NCI-H1694 (cell line): Measurements from ENCODE around the gene SORCS2.

Experiments
- DNase-seq: peaks from one replicate; lab custom pipeline; 2025; lab: John Stamatoyannopoulos, UW

Gene SORCS2

GRCh38 chr4:7415927-7416686 lies 223.8 kb downstream of the SORCS2 start:
- no peak for DNase-seq

DNA sequence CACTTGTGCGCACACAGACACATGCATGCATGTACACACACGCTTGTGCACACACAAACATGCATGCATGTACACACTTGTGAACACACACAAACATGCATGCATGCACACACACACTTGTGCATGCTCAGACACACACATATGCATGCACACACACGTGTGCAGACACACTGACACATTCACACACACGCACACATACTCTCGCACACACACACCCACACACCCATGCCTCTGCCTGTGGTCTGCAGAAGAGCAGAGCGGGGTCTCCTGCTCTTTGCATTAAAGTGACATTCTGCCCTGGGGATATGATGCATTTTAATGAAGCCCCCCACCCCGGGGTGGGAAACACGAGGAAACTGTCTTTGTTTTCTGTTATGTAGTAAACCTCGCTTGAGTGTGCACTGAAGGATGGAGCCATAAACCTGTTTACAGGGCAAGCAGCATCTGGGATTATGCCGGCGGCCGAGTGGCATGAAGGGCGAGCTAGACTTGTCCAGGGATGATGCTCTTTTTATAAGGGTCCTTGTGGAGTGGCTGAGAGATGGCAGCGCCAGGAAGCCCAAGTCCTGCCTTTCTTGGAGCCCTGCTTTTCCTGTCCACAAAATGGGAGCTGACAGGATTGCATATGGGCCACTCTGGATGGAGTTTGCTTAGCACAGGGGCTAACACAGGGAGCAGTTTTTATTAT lies 224.6 kb downstream of the SORCS2 start:
- no peak for DNase-seq

DNA sequence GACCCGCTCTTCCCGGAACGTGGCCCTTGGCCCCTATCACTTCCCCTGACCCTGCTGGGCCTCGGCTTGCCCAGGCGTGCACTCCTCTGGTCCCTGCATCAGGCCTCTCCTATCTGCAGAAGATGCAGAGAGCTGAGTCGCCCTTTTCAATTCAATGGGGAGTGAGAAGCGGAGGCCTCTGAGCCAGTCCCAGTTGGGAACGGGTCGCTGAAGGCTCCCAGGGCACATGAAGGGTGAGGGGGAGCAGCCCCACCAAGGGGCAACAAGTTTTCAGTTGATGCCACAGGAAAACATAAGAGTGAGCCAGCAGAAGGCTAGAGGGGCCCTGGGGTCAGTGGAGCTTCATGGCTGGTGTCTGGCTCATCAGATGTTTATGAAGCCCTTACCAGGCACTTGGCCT lies 225.3 kb downstream of the SORCS2 start:
- no peak for DNase-seq

GRCh38 chr4:7418131-7418943 lies 226.0 kb downstream of the SORCS2 start:
- DNase-seq: no peak

GRCh38 chr4:7419961-7420660 lies 227.8 kb downstream of the SORCS2 start:
- no peak for DNase-seq

GRCh38 chr4:7420661-7421040 lies 228.3 kb downstream of the SORCS2 start:
- no peak for DNase-seq

- no peak for DNase-seq
These were observed 229.2 kb downstream of the SORCS2 start for GRCh38 chr4:7421356-7422150.

- no peak for DNase-seq
These were observed 230.0 kb downstream of the SORCS2 start for GRCh38 chr4:7422151-7422897.

GRCh38 chr4:7422898-7423180 lies 230.5 kb downstream of the SORCS2 start:
- no peak for DNase-seq

- DNase-seq: no peak
These were observed 231.1 kb downstream of the SORCS2 start for GRCh38 chr4:7423391-7423790.

GRCh38 chr4:7423801-7424552 lies 231.6 kb downstream of the SORCS2 start:
- DNase-seq: no peak

- DNase-seq: no peak
These were observed 232.3 kb downstream of the SORCS2 start for GRCh38 chr4:7424553-7425111.

DNA sequence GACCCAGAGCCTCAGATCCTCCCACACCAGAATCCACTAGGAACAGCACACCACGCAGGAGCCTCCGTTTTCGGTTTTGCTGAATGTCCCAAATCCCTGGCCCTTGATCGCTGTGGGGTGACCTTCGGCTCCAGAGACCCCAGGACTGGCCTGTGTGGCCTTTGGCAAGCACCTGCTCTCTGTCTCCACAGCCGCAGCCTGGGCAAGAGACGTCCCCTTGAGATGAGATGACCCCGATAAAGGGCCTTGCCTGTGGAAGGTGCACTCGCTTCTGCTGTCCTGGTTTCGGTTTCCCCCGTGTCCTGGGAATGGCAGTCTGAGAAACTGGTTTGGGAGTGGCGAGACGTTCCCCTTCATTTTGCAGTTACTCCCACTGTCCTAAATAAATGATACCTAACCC lies 232.8 kb downstream of the SORCS2 start:
- DNase-seq: no peak

DNA sequence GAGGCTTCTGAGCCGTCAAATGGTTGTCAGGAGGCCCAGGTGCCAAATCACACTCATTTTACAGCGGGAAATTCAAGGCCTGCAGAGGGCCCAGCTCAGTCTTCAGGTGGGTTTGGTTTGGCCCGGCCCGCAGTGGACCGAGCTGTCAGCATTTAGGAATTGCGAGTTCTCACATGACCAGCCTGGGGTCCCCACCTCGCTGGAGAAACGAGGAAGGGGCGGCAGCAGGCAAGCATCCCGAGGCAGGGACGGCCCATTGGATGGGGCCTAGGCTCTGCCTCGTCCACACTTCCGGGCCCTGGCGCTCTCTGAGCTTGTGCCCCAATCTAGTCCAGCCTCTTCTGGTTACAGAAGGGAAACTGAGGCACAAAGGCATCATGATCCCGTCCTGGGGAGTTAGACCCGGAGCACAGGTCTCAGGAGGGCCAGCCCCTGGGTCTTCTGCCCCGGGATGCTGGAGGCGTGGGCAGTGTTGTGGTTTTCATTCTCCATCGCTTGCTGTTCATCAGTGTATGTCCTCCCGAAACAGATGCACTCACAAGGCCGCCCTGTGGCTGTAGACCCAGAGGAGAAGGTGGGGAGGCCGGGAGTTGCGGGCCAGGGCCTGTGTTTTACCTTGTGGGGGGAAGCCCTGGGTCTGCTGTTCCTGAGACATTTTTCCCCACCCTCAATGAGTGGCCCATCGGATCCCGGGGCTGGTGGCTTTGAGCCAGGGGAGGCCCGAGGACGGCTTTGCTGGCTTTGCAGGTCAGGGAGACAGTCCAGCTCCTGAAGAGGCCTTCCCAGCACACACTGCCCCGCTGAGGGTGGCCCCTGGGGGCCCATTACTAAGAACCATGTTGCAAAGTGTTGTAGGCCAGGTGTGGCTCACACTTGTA lies 233.5 kb downstream of the SORCS2 start:
- DNase-seq: no peak

DNA sequence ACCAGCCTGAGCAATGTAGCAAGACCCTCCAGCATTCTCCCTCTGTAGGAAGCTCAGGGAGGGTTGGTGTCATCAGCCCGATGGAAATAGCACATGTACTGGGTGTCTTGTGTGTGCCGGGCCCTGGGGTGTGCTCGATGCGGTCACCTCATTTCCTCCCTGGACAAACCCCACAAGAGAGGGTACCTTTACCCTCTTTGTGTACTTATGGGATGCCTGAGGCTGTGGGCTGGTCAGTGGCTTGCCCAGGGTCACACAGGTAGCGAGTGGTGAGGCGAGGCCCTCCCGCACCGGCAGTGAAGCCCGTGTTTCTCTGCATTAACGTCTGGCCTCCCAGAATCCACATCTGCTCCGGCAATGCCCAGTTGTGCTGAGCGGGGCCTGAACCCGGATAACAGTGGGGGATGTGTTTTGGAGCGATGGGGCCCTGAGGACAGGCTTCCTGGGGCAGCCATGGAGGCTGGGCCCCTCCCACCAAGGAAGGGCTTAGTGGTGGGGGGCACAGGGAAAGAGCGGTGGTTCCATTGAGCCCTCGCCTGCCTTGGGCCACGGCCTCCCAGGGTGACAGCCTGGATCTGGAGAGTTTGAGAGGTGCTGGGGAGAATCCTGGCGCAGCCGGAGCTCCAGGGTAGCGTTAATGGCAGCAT lies 234.3 kb downstream of the SORCS2 start:
- DNase-seq: no peak

- no peak for DNase-seq
These were observed 235.0 kb downstream of the SORCS2 start for GRCh38 chr4:7427361-7427760.

DNA sequence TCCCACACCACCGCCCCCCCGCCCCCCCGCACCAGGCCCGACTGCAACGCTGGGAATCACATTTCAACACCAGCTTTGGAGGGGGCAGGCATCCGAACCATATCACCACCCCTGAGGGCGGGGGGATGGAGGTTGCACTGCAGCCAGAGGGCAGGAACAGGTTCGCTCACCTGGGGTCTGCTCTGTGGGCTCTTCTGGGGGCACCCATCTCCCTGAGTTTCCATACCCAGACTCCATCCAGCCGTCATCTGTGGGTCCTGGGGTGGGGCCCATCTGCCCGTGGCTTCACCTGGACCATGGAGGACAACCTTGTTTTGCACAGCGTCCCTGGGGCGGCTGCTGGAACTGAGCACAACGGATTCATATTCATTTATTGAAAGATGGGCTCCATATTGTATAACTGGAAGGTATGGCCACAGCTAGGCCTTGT lies 235.5 kb downstream of the SORCS2 start:
- no peak for DNase-seq
